GM20000 (cell line): ENCODE measurements around the gene GALNT3.

Source experiments
- DNase-seq: peaks from one replicate; pipeline ENCODE4 v3.0.0; 2012; ENCODE audit warnings: low spot score
- TF ChIP-seq, protein P1 (sequence below): IDR thresholded peaks from 2 replicates; pipeline ENCODE4 v1.5.1; 2012; ENCODE audit warnings: mild to moderate bottlenecking, control low read depth; ENCODE audit errors: extremely low read depth, missing control alignments

GALNT3 gene

DNA sequence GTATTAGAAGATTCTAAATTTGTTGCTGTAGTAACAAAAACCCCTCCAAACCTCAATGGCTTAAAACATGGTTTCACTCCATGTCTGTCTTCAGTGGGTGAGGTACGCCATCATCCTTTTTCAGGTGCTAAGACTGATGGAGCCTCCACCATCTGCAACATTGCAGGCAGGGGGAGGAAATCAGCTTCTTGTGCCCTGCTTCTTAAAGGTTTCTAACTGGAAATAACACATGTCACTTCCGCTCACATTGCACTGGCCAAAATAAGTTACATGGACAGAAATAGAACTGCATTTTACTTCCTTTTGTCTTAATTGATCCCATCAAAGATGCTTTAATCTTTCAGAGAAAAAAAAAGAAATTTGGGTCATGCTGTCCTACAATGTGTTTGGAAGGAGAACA is 94.1 kb downstream of the GALNT3 start:
- DNase-seq = no peak
- TF ChIP-seq, protein P1, sequence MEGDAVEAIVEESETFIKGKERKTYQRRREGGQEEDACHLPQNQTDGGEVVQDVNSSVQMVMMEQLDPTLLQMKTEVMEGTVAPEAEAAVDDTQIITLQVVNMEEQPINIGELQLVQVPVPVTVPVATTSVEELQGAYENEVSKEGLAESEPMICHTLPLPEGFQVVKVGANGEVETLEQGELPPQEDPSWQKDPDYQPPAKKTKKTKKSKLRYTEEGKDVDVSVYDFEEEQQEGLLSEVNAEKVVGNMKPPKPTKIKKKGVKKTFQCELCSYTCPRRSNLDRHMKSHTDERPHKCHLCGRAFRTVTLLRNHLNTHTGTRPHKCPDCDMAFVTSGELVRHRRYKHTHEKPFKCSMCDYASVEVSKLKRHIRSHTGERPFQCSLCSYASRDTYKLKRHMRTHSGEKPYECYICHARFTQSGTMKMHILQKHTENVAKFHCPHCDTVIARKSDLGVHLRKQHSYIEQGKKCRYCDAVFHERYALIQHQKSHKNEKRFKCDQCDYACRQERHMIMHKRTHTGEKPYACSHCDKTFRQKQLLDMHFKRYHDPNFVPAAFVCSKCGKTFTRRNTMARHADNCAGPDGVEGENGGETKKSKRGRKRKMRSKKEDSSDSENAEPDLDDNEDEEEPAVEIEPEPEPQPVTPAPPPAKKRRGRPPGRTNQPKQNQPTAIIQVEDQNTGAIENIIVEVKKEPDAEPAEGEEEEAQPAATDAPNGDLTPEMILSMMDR = no peak

DNA sequence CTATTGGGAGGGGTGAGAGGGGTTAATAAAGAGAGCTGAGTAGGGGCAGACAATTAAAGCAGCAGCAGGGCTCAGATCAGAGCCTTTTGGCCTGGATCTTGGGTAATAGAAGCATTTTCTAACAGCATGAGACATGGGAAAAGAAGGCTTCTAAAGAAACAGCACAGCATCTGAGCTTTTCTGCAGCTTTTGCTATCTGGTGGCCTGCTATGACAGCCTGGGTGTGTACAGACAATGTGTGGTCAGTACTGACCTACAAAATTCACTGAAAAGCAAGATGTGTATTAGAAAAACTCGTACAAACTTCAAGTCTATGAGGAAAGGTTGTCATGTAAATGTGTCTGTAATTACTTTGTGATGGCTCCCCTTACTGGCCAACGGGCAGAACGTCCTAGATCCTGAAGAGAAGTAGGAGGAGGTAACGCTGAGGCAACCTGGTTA is 95.6 kb downstream of the GALNT3 start:
- TF ChIP-seq, protein P1 = peak; percentile 12
- peak; percentile 41 for DNase-seq

DNA sequence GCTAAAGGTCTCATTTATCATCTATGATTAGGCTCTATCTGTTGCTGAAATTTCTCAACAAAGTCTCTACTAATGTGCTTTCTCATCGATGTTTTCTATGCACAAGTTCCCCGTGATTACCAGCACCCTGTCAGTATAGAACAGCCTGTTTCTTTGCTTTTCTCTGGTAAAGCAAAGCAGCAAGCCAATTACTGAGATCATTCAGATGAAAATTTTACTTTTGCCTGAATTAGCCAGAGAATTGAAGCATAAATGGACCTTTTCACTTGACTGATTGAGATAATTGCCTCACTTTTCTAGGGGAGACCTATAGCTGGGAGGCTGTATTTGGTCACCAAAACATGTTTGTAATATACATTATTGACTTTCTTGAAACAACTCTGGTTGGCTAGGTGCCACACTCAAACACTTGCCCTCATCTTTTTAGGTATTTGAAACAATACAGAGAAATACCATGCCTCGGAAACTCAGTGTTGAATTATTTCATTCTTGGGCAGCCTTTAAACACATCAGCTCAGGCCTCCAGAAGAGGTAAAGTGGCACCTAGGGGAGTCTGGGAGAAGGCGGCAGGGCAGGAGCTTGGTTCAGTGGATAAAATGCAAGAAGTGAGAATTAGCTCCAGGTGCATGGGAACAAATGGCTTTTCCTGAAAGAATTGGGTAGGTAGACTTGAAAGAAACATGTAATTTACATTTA is 96.2 kb downstream of the GALNT3 start:
- TF ChIP-seq, protein P1 = no peak
- no peak for DNase-seq
